ENCODE measurements around the gene CNTN4.

DNA sequence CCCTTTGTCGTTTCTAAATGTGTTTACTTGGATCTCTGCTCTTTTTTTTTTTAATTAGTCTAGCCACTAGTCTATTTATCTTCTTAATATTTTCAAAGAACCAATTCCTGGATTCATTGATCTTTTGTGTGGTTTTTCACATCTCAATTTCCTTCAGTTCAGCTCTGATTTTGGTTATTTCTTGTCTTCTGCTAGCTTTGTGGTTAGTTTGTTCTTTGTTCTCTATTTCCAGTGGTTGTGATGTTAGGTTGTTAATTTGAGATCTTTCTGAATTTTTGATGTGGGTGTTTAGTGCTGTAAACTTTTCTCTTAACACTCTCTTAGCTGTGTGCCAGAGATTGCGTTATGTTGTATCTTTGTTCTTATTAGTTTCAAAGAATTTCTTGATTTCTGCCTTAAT is 446.1 kb downstream of the CNTN4 start:
- TF ChIP-seq EZH2phosphoT487 (IDR thresholded peaks at IDR 0.05; ENCODE audit: low read length) (no peak), CTCF (IDR thresholded peaks at IDR 0.05; ENCODE audit: low read length) (no peak)
